CD4-positive, alpha-beta T cell treated with Interleukin-21 for 1 hour (primary cell): ENCODE measurements around the gene MDM2.
A peak's percentile ranks its signal among the peaks of the same experiment; 100 is the strongest.
"Not testable (repeated sequence)": the region's sequence is repeated elsewhere in the genome, so short reads cannot be mapped to it uniquely, and the experiment has no call there.

Experiments
- DNase-seq: peaks from one replicate; pipeline ENCODE4 v3.0.0-alpha.2; 2020

MDM2 gene

DNA sequence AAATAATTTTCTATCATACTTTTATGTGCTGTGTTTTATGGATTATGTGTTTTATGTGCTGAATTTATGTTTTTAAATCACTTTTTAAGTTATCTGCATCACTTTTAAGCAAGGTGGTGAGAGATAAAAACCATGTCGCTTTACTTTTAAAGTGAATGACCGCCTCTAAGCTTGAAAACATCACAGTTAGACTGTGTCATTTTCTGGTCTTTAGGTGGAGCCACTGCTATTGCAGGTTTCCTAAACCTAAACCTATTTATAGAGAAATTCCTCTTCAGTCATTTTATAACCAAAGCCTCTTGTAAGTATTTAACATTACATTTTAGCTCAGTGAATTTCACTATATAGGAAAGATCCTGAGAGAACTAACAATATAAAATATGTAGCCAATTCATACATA is 21.0 kb upstream of the MDM2 start:
- no peak for DNase-seq

DNA sequence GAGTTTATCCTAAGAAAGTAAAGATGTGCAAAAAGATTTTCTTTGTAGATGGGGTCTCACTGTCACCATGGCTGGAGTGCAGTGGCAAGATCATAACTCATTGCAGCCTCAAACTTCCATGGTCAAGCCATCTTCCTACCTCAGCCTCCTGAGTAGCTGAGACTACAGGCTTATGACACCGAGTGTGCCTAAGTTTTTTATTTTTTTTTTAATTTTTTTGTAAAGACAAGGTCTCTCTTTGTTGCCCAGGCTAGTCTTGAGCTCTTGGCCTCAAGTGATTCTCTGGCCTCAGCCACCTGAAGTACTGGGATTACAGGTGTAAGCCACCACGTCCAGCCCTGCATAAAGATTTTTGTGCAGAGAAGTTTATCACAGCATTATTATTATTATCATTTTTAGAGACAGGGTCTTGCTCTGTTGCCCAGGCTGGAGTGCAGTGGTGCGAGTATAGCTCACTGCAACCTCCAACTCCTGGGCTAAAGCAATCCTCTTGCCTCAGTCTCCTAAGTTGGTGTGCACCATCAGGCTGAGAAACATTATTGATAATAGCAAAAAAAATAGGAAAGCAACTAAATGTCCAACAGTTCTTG is 19.3 kb upstream of the MDM2 start:
- no peak for DNase-seq

- no peak for DNase-seq
These were observed 18.7 kb upstream of the MDM2 start for GRCh38 chr12:68789144-68789878.

DNA sequence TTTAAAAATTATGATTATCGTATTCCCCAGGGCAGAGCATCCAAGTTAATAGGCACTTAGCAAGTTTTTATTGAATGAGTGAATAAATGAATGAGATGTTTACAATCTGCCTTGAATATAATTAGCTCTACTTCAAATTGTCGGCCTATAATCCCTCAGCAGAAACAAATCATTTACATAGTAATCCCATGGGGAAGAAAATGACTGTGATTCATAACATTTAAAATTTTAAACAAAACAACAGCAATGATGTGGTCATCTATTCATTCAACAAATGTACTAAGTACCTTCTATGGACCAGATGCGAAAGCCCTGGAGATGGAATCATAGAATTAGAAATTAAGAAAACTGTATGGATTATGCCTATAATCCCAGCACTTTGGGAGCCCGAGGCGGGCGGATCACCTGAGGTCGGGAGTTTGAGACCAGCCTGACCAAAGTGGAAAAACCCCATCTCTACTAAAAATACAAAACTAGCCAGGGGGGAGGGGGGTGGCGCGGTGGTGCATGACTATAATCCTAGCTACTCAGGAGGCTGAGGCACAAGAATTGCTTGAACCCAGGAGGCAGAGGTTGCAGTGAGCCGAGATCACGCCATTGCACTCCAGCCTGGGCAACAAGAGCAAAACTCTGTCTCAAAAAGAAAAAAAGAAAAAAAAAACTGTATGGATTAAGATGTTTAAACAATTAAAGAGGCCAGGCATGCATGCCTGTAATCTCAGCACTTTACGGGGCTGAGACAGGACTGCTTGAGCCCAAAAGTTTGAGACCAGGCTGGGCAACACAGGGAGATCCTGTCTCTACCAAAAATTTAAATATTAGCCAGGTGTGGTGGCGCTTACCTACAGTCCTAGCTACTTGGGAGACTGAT is 17.7 kb upstream of the MDM2 start:
- no peak for DNase-seq

GRCh38 chr12:68790952-68791234 is 17.1 kb upstream of the MDM2 start:
- DNase-seq = no peak

- DNase-seq = no peak
These were observed 16.0 kb upstream of the MDM2 start for GRCh38 chr12:68791897-68792481.

GRCh38 chr12:68792952-68793351 is 15.0 kb upstream of the MDM2 start:
- peak; percentile 67 for DNase-seq

DNA sequence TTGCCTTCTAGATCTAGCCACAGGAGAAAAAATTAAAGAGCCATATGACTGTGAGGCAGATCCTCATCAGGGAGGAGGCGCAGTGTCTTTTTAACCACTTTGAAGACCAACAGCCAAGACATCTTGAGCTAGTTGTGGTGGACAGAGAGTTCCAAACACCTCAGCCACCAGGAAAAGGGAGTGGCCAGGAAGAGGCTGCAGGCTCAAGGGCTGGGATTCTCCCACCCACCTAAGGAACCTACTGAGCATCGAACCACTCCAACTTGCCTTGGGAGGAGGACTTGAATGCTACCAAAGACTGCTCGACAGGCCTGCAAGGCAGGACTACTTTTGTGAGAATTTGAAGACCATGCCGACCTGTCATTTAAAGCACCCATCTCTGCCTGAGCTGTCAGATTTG is 14.5 kb upstream of the MDM2 start:
- DNase-seq = no peak

DNA sequence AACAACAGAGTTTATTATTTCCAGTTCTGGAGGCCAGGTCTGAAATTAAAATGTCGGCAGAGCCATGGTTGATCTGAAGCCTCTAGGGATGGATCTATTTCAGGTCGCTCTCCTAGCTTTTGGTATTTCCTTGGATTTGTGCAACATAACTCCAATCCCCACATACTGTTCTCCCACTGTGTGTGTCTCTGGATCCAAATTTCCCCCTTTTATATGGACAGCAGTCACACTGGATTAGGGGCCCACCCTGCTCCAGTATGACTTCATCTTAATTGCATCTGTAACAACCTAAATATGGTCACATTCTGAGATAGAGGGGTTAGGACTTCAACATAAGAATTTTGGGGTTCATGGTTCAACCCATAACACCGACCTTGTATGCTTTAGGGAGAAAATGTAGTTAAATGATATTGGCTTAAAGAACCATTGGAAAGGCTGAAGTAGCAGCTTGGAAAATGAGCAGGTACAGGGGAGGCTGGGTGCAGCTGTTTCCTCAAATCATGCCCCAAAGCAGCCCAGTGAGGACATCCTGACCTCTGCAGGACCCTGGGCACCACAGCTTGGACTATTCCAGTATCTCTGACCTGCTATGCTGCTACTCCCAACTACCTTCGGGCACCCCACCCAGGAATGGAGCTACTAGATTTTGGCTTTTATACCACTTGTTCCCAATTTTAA is 13.9 kb upstream of the MDM2 start:
- DNase-seq = no peak

GRCh38 chr12:68794653-68795251 is 13.2 kb upstream of the MDM2 start:
- DNase-seq = no peak

DNA sequence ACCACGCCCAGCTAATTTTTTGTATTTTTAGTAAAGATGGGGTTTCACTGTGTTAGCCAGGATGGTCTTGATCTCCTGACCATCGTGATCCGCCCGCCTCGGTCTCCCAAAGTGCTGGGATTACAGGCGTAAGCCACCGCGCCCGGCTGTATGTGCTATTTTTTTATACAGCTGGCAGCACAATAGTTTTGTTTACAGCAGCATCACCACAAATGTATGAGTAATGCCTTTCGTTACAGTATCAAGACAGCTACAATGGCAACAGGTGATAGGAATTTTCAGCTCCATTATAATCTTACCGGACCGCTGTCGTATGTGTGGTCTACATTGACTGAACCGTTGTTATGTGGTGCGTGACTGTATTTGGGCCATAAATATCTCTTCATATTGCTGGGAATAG is 11.6 kb upstream of the MDM2 start:
- no peak for DNase-seq

DNA sequence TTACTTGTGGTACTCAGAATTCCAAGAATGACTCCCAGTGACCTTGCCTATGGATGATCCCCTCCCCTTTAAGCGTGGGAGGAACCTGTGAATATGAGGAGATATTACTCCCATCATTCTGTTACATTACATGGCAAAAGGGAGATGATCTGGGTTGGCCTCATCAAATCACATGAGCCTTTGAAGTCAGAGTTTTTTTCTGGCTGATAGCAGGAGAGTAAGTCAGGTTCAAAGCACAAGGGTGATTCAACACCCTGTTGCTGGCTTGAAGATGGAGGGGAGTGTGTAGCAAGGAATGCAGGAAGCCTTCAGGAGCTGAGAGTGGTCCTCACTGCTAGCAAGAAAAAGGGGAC is 9.1 kb upstream of the MDM2 start:
- DNase-seq = no peak

GRCh38 chr12:68800294-68800693 is 7.7 kb upstream of the MDM2 start:
- no peak for DNase-seq

DNA sequence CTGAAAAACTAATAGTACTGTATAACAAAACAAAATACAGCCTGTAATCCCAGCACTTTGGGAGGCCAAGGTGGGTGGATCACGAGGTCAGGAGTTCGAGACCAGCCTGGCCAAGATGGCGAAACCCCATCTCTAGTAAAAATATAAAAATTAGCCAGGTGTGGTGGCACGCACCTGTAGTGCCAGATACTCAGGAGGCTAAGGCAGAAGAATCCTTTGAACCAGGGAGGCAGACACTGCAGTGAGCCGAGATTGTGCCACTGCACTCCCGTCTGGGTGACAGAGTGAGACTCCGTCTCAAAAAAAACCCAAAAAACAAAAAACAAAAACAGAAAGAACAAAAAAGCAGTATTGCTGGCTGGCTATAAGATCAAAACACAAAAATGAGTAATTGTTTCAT is 6.9 kb upstream of the MDM2 start:
- not testable (repeated sequence) for DNase-seq

GRCh38 chr12:68802372-68802745 is 5.6 kb upstream of the MDM2 start:
- not testable (repeated sequence) for DNase-seq

GRCh38 chr12:68802911-68803651 is 4.9 kb upstream of the MDM2 start:
- DNase-seq = not testable (repeated sequence)

GRCh38 chr12:68803948-68804656 is 3.9 kb upstream of the MDM2 start:
- DNase-seq = no peak

- DNase-seq = no peak
These were observed 3.1 kb upstream of the MDM2 start for GRCh38 chr12:68804657-68805591.

DNA sequence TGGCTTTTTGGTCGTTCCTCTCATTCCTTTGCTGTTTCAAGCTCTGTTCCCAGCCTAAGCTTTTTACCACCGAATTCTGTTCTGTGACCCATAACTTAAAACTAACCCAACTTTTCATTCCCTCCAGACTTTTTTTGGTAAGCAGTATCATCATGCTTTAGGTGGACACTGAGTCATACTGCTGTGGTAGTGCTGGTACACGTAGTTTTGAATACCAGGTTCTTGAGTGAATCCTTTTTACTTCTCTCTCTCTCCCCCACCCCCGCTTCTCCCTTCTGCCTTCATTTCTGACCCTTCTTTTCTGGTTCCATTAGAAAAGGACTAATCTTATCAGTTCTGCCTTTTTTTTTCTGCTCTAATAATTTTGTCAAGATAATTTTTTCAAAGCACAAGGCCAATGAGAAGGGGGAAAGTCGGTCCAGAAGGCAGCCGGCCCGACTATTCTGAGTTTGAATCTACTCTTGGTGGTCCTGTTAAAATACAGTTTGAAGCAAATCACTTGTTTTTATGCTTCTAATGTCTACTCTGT is 2.3 kb upstream of the MDM2 start:
- DNase-seq = no peak
